ENCODE results near the gene CRYBG1. TPM values are rescaled to one million over a fixed set of nuclear protein-coding genes. Genes with fewer than 3 reads are reported as not detected.
A peak's percentile ranks its signal among the peaks of the same experiment; 100 is the strongest.

Gene CRYBG1
- total and polyA plus RNA-seq, 2 donors (not counting 1 experiment from before 2014, with no cell fraction given), result 9.6 to 47.0 TPM

DNA sequence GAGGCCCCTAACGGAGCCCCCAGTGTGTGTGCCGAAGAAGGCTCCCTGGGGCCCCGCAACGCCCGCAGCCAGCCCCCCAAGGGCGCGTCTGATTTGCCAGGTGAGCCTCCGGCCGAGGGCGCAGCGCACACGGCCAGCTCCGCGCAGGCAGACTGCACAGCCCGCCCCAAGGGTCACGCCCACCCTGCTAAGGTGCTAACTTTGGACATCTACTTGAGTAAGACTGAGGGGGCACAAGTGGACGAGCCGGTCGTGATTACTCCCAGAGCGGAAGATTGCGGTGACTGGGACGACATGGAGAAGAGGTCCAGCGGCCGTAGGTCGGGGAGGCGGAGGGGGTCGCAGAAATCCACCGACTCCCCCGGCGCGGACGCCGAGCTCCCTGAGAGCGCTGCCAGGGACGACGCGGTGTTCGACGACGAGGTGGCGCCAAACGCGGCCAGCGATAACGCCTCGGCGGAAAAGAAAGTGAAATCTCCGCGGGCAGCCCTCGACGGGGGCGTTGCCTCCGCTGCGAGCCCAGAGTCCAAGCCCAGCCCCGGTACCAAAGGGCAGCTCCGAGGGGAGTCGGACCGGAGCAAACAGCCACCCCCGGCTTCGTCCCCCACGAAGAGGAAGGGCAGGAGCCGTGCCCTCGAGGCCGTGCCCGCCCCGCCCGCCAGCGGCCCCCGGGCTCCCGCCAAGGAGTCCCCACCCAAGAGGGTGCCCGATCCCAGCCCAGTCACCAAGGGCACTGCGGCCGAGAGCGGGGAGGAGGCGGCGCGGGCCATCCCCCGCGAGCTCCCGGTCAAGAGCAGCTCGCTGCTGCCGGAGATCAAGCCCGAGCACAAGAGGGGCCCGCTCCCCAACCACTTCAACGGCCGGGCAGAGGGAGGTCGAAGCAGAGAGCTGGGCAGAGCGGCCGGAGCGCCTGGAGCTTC, 151.8 kb downstream of the CRYBG1 start:
- peak overlapping the region; percentile 91 to 95 for H3K27ac ChIP-seq (ENCODE audit: low read length in 2 of 2)
- ATAC-seq (ENCODE audit: low read depth), result peak; percentile 69
- WGBS (ENCODE audit: insufficient coverage), result under 1% methylated on average over 90 of the region's 90 CpGs
- H3K4me1 ChIP-seq (ENCODE audit: control insufficient read depth in 2 of 2, insufficient read depth in 2 of 2, low read length in 2 of 2), result peaks cover 46 to 50% of the 10 kb centered on the region in 2 donors
- H3K27me3 ChIP-seq (replicated peaks in 1 of 4; ENCODE audit: control extremely low read depth in 1 of 4, control insufficient read depth in 3 of 4, insufficient read depth in 4 of 4, low read length in 3 of 4), result no peaks in the 10 kb centered on the region
- Mint-ChIP-seq H3K4me1 (peaks cover 57% of the 10 kb centered on the region), H3K27ac (peak overlapping the region; percentile 97), H3K9me3 (ENCODE audit: insufficient read depth) (no peaks in the 10 kb centered on the region), H3K4me3 (peak overlapping the region; percentile 98), H3K27me3 (no peaks in the 10 kb centered on the region)
- intact Hi-C loops (cut with micrococcal nuclease), result loop anchor here (1.0 to 5.0 kb wide), 8 partner anchors 8 to 516 kb away; partner anchors contain the start of genes MTRES1, QRSL1 and RTN4IP1
- DNase-seq, result peak; percentile 89
- H3K4me2 ChIP-seq (replicated peaks; ENCODE audit: low read depth, low read length, poor library complexity, severe bottlenecking), result peak overlapping the region; percentile 96
- peak overlapping the region; percentile 96 for H2AFZ ChIP-seq (ENCODE audit: insufficient read depth, low read depth, low read length, poor library complexity, severe bottlenecking)
- H4K20me1 ChIP-seq (ENCODE audit: control insufficient read depth, insufficient read depth, low read length, poor library complexity, severe bottlenecking), result peaks cover 10% of the 10 kb centered on the region
- H3K9ac ChIP-seq (ENCODE audit: low read length), result peak overlapping the region; percentile 92
- peaks cover 65% of the 10 kb centered on the region for H3K79me2 ChIP-seq (ENCODE audit: control insufficient read depth, insufficient read depth, low read length)
- ChIA-PET CTCF (interaction anchor here (0.6 to 7.0 kb wide), 23 partner anchors 9 to 486 kb away, joined by 3 to 156 read pairs (median 6); no protein-coding TSS in a partner anchor), POLR2A (interaction anchor here (0.6 to 2.5 kb wide), 8 partner anchors 9 to 462 kb away, joined by 3 to 29 read pairs (median 7); partner anchors contain the start of gene CD24)
- no peaks in the 10 kb centered on the region for H3K36me3 ChIP-seq (replicated peaks in 1 of 2; ENCODE audit: control extremely low read depth in 1 of 2, control insufficient read depth in 1 of 2, extremely low read depth in 1 of 2, insufficient read depth in 2 of 2, low read length in 1 of 2)
- TF ChIP-seq, protein P1, sequence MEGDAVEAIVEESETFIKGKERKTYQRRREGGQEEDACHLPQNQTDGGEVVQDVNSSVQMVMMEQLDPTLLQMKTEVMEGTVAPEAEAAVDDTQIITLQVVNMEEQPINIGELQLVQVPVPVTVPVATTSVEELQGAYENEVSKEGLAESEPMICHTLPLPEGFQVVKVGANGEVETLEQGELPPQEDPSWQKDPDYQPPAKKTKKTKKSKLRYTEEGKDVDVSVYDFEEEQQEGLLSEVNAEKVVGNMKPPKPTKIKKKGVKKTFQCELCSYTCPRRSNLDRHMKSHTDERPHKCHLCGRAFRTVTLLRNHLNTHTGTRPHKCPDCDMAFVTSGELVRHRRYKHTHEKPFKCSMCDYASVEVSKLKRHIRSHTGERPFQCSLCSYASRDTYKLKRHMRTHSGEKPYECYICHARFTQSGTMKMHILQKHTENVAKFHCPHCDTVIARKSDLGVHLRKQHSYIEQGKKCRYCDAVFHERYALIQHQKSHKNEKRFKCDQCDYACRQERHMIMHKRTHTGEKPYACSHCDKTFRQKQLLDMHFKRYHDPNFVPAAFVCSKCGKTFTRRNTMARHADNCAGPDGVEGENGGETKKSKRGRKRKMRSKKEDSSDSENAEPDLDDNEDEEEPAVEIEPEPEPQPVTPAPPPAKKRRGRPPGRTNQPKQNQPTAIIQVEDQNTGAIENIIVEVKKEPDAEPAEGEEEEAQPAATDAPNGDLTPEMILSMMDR (IDR thresholded peaks at IDR 0.05), result peak; percentile 66
- no peak for TF ChIP-seq EZH2 (IDR thresholded peaks at IDR 0.05; ENCODE audit: borderline replicate concordance, insufficient read depth, low read depth, low read length, poor library complexity, severe bottlenecking)
- no peaks in the 10 kb centered on the region for H3K9me3 ChIP-seq (ENCODE audit: control extremely low read depth in 1 of 3, control insufficient read depth in 2 of 3, insufficient read depth in 1 of 3, low read length in 2 of 3)
- peak overlapping the region; percentile 84 to 96 (median 91) for H3K4me3 ChIP-seq (ENCODE audit: control extremely low read depth in 1 of 5, extremely low read depth in 1 of 5, insufficient read depth in 1 of 5, low read depth in 2 of 5, low read length in 4 of 5)

Measured in B cell (primary cell).